ENCODE data around the gene HABP2. TPM values are rescaled to one million over a fixed set of nuclear protein-coding genes. Genes with fewer than 3 reads are reported as not detected.

Gene HABP2
- total RNA-seq, 1 experiment from 2014 or later, result not detected

DNA sequence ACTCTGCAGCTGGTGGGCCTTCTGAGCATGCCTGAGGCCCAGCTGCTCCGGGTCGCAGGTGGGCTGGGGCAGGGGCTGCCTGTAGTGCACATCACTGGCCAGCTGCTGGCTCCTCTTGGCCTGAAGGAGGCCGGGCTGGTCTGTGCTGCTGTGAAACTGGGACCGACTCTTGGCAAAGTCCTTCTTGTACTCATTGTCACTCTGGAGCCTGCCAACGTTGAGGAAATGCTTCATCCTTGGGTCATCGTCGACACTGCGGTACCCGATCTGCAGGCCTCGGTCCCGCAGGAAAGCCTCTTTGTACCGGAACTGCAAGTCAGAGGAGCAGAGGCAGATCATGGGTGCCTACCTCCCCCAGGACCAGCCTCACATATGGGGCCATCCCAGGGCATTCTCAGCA lies 37.7 kb downstream of the HABP2 start:
- H3K4me2 ChIP-seq (ENCODE audit: low read length), result no peak overlapping the region
- no peaks in the 10 kb centered on the region for H3K9me3 ChIP-seq (ENCODE audit: low read length)
- peaks cover 32% of the 10 kb centered on the region for H3K27me3 ChIP-seq (ENCODE audit: low read length)
- H3K4me3 ChIP-seq (ENCODE audit: low read length), result no peak overlapping the region
- no peaks in the 10 kb centered on the region for H3K79me2 ChIP-seq (ENCODE audit: low read length)
- H4K20me1 ChIP-seq (ENCODE audit: low read length), result no peaks in the 10 kb centered on the region
- no peaks in the 10 kb centered on the region for H3F3A ChIP-seq (ENCODE audit: low read length, unreplicated experiment)
- CTCF ChIA-PET, result no interaction called here
- H3K36me3 ChIP-seq (ENCODE audit: low read depth, low read length), result no peaks in the 10 kb centered on the region
- H3K4me1 ChIP-seq (ENCODE audit: insufficient read depth, low read length), result no peaks in the 10 kb centered on the region
- H3K27ac ChIP-seq (ENCODE audit: low read length), result no peak overlapping the region
- TF ChIP-seq EZH2 (IDR thresholded peaks at IDR 0.05; ENCODE audit: low read length, unreplicated experiment) (no peak), EZH2phosphoT487 (IDR thresholded peaks at IDR 0.05; ENCODE audit: borderline replicate concordance, low read length) (no peak)
- TF ChIP-seq, protein P1, sequence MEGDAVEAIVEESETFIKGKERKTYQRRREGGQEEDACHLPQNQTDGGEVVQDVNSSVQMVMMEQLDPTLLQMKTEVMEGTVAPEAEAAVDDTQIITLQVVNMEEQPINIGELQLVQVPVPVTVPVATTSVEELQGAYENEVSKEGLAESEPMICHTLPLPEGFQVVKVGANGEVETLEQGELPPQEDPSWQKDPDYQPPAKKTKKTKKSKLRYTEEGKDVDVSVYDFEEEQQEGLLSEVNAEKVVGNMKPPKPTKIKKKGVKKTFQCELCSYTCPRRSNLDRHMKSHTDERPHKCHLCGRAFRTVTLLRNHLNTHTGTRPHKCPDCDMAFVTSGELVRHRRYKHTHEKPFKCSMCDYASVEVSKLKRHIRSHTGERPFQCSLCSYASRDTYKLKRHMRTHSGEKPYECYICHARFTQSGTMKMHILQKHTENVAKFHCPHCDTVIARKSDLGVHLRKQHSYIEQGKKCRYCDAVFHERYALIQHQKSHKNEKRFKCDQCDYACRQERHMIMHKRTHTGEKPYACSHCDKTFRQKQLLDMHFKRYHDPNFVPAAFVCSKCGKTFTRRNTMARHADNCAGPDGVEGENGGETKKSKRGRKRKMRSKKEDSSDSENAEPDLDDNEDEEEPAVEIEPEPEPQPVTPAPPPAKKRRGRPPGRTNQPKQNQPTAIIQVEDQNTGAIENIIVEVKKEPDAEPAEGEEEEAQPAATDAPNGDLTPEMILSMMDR (conservative IDR thresholded peaks at IDR 0.05; ENCODE audit: low read depth, low read length), result no peak
- POLR2A ChIA-PET (ENCODE audit: unreplicated experiment), result no interaction called here
- intact Hi-C loops (cut with micrococcal nuclease), result no loop called here
- H3K9me2 ChIP-seq (replicated peaks; ENCODE audit: low read length), result no peaks in the 10 kb centered on the region
- H3K9ac ChIP-seq (ENCODE audit: low read length), result no peak overlapping the region
- no peak overlapping the region for H2AFZ ChIP-seq (ENCODE audit: low read length)
- no TSS peak for BruUV-seq (replicated peaks)
- ATAC-seq (no peak), DNase-seq (no peak)

DNA sequence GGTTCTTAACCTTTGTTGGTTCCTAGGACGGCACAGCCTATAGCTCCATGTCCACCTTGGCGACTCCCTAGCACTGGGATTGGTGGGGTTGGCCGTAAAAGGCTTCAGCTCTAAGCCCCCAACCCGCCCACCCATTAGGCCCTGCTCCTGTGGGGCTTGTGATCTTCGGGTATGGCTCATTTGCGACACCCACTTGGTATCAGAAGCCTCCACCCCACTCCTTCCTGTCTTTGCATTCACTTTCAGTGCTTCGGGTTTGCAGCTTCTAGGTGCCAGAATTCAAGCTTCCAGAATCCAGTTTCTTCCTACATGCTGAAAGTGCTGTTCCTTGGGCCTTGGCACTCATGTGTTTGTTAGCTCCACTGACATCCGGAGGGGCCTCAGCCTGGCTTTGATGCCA lies 39.5 kb downstream of the HABP2 start:
- Histone ChIP-seq H2AFZ (ENCODE audit: low read length) (no peak overlapping the region), H3K36me3 (ENCODE audit: low read depth, low read length) (no peaks in the 10 kb centered on the region), H3K4me2 (ENCODE audit: low read length) (no peak overlapping the region), H3K9ac (ENCODE audit: low read length) (no peak overlapping the region), H3K79me2 (ENCODE audit: low read length) (no peaks in the 10 kb centered on the region), H3K27ac (ENCODE audit: low read length) (no peak overlapping the region), H3K9me3 (ENCODE audit: low read length) (no peaks in the 10 kb centered on the region), H3K27me3 (ENCODE audit: low read length) (peaks cover 50% of the 10 kb centered on the region), H3F3A (ENCODE audit: low read length, unreplicated experiment) (no peaks in the 10 kb centered on the region), H4K20me1 (ENCODE audit: low read length) (no peaks in the 10 kb centered on the region), H3K9me2 (replicated peaks; ENCODE audit: low read length) (no peaks in the 10 kb centered on the region), H3K4me3 (ENCODE audit: low read length) (no peak overlapping the region), H3K4me1 (ENCODE audit: insufficient read depth, low read length) (no peaks in the 10 kb centered on the region)
- DNase-seq (no peak), ATAC-seq (no peak)
- TF ChIP-seq EZH2phosphoT487 (IDR thresholded peaks at IDR 0.05; ENCODE audit: borderline replicate concordance, low read length) (no peak), EZH2 (IDR thresholded peaks at IDR 0.05; ENCODE audit: low read length, unreplicated experiment) (no peak)
- TF ChIP-seq, protein P1 (conservative IDR thresholded peaks at IDR 0.05; ENCODE audit: low read depth, low read length), result no peak
- intact Hi-C loops (cut with micrococcal nuclease), result no loop called here
- CTCF ChIA-PET, result no interaction called here
- POLR2A ChIA-PET (ENCODE audit: unreplicated experiment), result interaction anchor here (0.6 kb wide), 1 partner anchor 282 kb away, joined by 14 read pairs; no protein-coding TSS in a partner anchor
- no TSS peak for BruUV-seq (replicated peaks)

DNA sequence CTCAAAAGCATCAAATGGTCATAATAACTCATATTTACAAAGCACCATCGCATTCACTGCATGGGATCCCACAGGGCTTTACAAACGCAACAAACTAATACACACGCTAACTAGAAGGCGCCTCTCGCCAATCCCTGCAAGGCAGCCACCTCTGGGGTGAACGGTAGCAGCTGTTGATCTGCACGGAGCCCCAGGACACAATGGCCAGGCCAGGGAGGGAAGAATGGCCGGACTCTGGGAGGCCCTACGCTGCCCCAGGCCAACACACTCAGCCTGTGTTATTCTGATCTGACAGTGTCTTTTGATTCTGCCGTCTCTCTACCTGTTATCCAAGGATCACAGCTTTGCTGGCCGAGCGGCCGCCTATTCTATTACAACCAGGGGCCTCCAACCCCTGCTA lies 41.8 kb downstream of the HABP2 start:
- no TSS peak for BruUV-seq (replicated peaks)
- no peak for ATAC-seq
- H3K4me3 ChIP-seq (ENCODE audit: low read length), result no peak overlapping the region
- no peaks in the 10 kb centered on the region for H3F3A ChIP-seq (ENCODE audit: low read length, unreplicated experiment)
- no peak overlapping the region for H3K9ac ChIP-seq (ENCODE audit: low read length)
- H3K27ac ChIP-seq (ENCODE audit: low read length), result no peak overlapping the region
- no peaks in the 10 kb centered on the region for H3K9me2 ChIP-seq (replicated peaks; ENCODE audit: low read length)
- no peaks in the 10 kb centered on the region for H3K9me3 ChIP-seq (ENCODE audit: low read length)
- POLR2A ChIA-PET (ENCODE audit: unreplicated experiment), result no interaction called here
- H3K4me2 ChIP-seq (ENCODE audit: low read length), result no peak overlapping the region
- no peaks in the 10 kb centered on the region for H3K79me2 ChIP-seq (ENCODE audit: low read length)
- intact Hi-C loops (cut with micrococcal nuclease), result no loop called here
- H2AFZ ChIP-seq (ENCODE audit: low read length), result no peak overlapping the region
- no peaks in the 10 kb centered on the region for H3K4me1 ChIP-seq (ENCODE audit: insufficient read depth, low read length)
- TF ChIP-seq, protein P1 (conservative IDR thresholded peaks at IDR 0.05; ENCODE audit: low read depth, low read length), result no peak
- TF ChIP-seq EZH2phosphoT487 (IDR thresholded peaks at IDR 0.05; ENCODE audit: borderline replicate concordance, low read length) (no peak), EZH2 (IDR thresholded peaks at IDR 0.05; ENCODE audit: low read length, unreplicated experiment) (no peak)
- CTCF ChIA-PET, result no interaction called here
- no peaks in the 10 kb centered on the region for H4K20me1 ChIP-seq (ENCODE audit: low read length)
- DNase-seq, result no peak
- H3K27me3 ChIP-seq (ENCODE audit: low read length), result peaks cover 72% of the 10 kb centered on the region
- H3K36me3 ChIP-seq (ENCODE audit: low read depth, low read length), result no peaks in the 10 kb centered on the region

Measured in PC-3 (cell line).